RWPE1 (cell line): Measurements from ENCODE around the gene UCKL1.

Experiments used
- CTCF ChIA-PET: fragments of 350-600 bp; sonication (Branson Sonifier 250); formaldehyde crosslinking; extraction: SDS; loops from one replicate; lab custom pipeline; 2021; lab: Yijun Ruan, JAX
- POLR2A ChIA-PET: fragments of 400-600 bp; formaldehyde crosslinking; extraction: SDS; loops from one replicate; lab custom pipeline; 2020; ENCODE audit warnings: antibody characterized with exemption; ENCODE audit not compliant: low non-redundant PET; lab: Yijun Ruan, JAX
- DNase-seq: peaks from one replicate; pipeline ENCODE4 v3.0.0; 2012; ENCODE audit warnings: low spot score
- H3K27ac ChIP-seq: fragments of 450-650 bp; 2 replicates; pipeline ENCODE4 v1.5.1; 2017
- TF ChIP-seq, protein P1 (sequence below): fragments of 450-650 bp; conservative IDR thresholded peaks from 2 replicates; pipeline ENCODE4 v1.5.1; 2017; ENCODE audit warnings: low read depth, mild to moderate bottlenecking

UCKL1 gene

GRCh38 chr20:63940472-63941266, 15.5 kb downstream of the UCKL1 start:
- ChIA-PET POLR2A (interaction anchor here (0.9 kb wide), 1 partner anchor 76 kb away, joined by 3 read pairs; the partner anchor contains the start of gene TPD52L2), CTCF (interaction anchor here (0.6 to 1.3 kb wide), 5 partner anchors 23 to 397 kb away, joined by 3 to 5 read pairs (median 4); no protein-coding TSS in a partner anchor)
- DNase-seq, result no peak
- TF ChIP-seq, protein P1, sequence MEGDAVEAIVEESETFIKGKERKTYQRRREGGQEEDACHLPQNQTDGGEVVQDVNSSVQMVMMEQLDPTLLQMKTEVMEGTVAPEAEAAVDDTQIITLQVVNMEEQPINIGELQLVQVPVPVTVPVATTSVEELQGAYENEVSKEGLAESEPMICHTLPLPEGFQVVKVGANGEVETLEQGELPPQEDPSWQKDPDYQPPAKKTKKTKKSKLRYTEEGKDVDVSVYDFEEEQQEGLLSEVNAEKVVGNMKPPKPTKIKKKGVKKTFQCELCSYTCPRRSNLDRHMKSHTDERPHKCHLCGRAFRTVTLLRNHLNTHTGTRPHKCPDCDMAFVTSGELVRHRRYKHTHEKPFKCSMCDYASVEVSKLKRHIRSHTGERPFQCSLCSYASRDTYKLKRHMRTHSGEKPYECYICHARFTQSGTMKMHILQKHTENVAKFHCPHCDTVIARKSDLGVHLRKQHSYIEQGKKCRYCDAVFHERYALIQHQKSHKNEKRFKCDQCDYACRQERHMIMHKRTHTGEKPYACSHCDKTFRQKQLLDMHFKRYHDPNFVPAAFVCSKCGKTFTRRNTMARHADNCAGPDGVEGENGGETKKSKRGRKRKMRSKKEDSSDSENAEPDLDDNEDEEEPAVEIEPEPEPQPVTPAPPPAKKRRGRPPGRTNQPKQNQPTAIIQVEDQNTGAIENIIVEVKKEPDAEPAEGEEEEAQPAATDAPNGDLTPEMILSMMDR, result no peak
- peak overlapping the region; percentile 91 for H3K27ac ChIP-seq

DNA sequence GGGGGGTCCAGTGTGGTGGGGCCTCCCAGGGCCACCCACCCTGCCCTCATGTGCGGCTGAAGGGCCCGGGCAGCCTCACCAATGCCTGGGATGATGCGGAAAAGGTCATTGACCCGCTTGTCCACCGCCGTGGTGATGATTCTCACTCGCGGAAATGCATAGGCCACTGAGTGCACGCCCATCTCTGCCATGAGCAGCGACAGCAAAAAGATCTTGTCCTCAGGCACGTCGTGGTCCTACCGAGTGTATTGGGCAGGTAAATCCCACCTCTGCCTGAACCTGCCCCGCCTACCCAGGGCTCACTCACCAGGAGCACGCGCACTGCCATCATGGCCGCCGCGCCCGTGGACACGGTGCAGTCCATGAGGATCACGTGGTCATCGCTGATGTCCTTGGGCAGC, 16.1 kb downstream of the UCKL1 start:
- ChIA-PET CTCF (interaction anchor here (0.6 to 1.0 kb wide), 2 partner anchors 33 to 43 kb away, joined by 4 read pairs; no protein-coding TSS in a partner anchor), POLR2A (no interaction called here)
- TF ChIP-seq, protein P1, result no peak
- peak overlapping the region; percentile 91 for H3K27ac ChIP-seq
- DNase-seq, result no peak

GRCh38 chr20:63939061-63939935, 16.9 kb downstream of the UCKL1 start:
- POLR2A ChIA-PET, result no interaction called here

DNA sequence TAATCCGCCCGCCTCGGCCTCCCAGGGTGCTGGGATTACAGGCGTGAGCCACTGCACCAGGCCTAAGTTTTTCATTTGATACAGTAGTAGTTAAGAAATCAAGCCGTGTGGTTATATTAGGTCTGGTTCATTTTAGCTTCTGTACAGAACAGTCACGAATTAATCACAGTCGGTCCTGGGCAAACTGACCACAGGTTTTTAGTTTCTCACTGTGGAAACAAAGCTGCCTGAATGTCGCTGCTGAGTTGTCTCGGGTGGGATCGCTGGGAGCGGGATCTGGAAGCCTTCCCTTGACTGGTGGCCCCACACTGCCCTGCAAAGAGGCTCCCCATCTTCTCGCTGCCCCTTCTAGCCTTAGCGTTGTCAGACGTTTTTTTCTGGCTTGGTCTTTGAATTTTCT, 18.6 kb downstream of the UCKL1 start:
- TF ChIP-seq, protein P1, result no peak
- peak overlapping the region; percentile 91 for H3K27ac ChIP-seq
- no peak for DNase-seq
- POLR2A ChIA-PET, result interaction anchor here (1.0 kb wide), 1 partner anchor 9 kb away, joined by 5 read pairs; no protein-coding TSS in a partner anchor
- CTCF ChIA-PET, result interaction anchor here (0.6 kb wide), 1 partner anchor 8 kb away, joined by 3 read pairs; no protein-coding TSS in a partner anchor

More at GRCh38 chr20:63939061-63939935, 16.9 kb downstream of the UCKL1 start:
- H3K27ac ChIP-seq, result peak overlapping the region; percentile 91
- TF ChIP-seq, protein P1, result no peak
- DNase-seq, result no peak
- CTCF ChIA-PET, result interaction anchor here (0.7 kb wide), 1 partner anchor 27 kb away, joined by 3 read pairs; no protein-coding TSS in a partner anchor

- DNase-seq, result no peak
- ChIA-PET CTCF (no interaction called here), POLR2A (no interaction called here)
- peak overlapping the region; percentile 91 for H3K27ac ChIP-seq
- TF ChIP-seq, protein P1, result no peak
These were observed 20.8 kb downstream of the UCKL1 start for GRCh38 chr20:63935447-63935846.
